GM23338 (cell line): ENCODE measurements around the gene RAB11FIP2.

ENCODE experiments used
- CTCF ChIP-seq, 2 experiments: fragments of 200-600 bp in 1 of 2; sonication (generic) in 1 of 2; conservative IDR thresholded peaks; 2 replicates each; pipeline versions ENCODE4 v1.5.1 to v1.6.1; 2016 to 2017; ENCODE audit warnings: antibody characterized with exemption in 2 of 2, low read depth in 2 of 2, mild to moderate bottlenecking in 2 of 2, moderate library complexity in 1 of 2
- POLR2AphosphoS5 ChIP-seq: IDR thresholded peaks from 2 replicates; pipeline ENCODE4 v1.6.1; 2016; ENCODE audit warnings: antibody characterized with exemption, low read depth

DNA sequence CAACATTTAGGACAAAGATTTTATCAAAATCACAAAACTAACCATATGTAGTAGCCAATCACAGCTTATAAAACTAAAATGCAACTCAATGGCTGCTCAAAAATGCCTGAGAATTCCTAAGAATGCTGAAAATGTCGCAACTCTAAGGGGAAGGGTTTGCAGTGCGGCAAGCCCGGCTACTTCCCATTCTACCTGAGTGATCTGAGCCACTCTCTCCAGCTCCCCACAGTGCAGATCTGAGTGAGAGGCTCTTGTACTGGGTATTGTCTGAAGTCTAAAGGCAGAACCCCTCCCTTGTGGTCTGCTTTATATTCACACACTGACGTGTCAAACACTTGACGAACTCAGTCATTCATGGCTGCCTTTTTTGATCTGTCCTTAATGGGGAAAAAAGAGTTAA, 28.9 kb downstream of the RAB11FIP2 start:
- TF ChIP-seq CTCF (conservative IDR thresholded peaks at IDR 0.05; ENCODE audit: low read depth in 2 of 2) (no peak), POLR2AphosphoS5 (no peak)
